Measurements from ENCODE around the gene ARSJ. TPM values are rescaled to one million over a fixed set of nuclear protein-coding genes. Genes with fewer than 3 reads are reported as not detected.

Gene ARSJ
- polyA plus RNA-seq, 1 experiment = 43.8 TPM

- no peaks in the 10 kb centered on the region for H3K9me3 ChIP-seq (ENCODE audit: control insufficient read depth, insufficient read depth, low read length)
- H3K27me3 ChIP-seq (ENCODE audit: control insufficient read depth, insufficient read depth, low read length) = no peaks in the 10 kb centered on the region
- H3K27ac ChIP-seq (ENCODE audit: low read depth, low read length) = peak overlapping the region; percentile 89
- TF ChIP-seq, protein P1, sequence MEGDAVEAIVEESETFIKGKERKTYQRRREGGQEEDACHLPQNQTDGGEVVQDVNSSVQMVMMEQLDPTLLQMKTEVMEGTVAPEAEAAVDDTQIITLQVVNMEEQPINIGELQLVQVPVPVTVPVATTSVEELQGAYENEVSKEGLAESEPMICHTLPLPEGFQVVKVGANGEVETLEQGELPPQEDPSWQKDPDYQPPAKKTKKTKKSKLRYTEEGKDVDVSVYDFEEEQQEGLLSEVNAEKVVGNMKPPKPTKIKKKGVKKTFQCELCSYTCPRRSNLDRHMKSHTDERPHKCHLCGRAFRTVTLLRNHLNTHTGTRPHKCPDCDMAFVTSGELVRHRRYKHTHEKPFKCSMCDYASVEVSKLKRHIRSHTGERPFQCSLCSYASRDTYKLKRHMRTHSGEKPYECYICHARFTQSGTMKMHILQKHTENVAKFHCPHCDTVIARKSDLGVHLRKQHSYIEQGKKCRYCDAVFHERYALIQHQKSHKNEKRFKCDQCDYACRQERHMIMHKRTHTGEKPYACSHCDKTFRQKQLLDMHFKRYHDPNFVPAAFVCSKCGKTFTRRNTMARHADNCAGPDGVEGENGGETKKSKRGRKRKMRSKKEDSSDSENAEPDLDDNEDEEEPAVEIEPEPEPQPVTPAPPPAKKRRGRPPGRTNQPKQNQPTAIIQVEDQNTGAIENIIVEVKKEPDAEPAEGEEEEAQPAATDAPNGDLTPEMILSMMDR (IDR thresholded peaks at IDR 0.05; ENCODE audit: low read depth, low read length) = no peak
- peak; percentile 85 for DNase-seq (ENCODE audit: low read depth, low spot score)
- peak overlapping the region; percentile 0; the same call in 1 of the 2 replicates for H3K4me3 ChIP-seq (ENCODE audit: low read depth, low read length)
- POLR2A ChIA-PET = interaction anchor here (0.7 to 1.8 kb wide), 9 partner anchors 8 to 490 kb away, joined by 3 to 18 read pairs (median 4); partner anchors contain the start of gene ARSJ
- CTCF ChIA-PET = interaction anchor here (1.0 to 1.7 kb wide), 3 partner anchors 21 to 426 kb away, joined by 3 to 7 read pairs (median 3); partner anchors contain the start of gene ARSJ
Measured at GRCh38 chr4:113958766-113959538, 20.5 kb downstream of the ARSJ start.

- CTCF ChIA-PET = interaction anchor here (0.7 to 1.0 kb wide), 2 partner anchors 22 to 224 kb away, joined by 3 read pairs; partner anchors contain the start of gene ARSJ
- POLR2A ChIA-PET = interaction anchor here (1.0 to 1.8 kb wide), 2 partner anchors 22 to 199 kb away, joined by 3 to 18 read pairs; partner anchors contain the start of gene ARSJ
- no peaks in the 10 kb centered on the region for H3K27me3 ChIP-seq (ENCODE audit: control insufficient read depth, insufficient read depth, low read length)
- no peak overlapping the region for H3K4me3 ChIP-seq (ENCODE audit: low read depth, low read length)
- TF ChIP-seq, protein P1 (IDR thresholded peaks at IDR 0.05; ENCODE audit: low read depth, low read length) = no peak
- peak; percentile 45 for DNase-seq (ENCODE audit: low read depth, low spot score)
- H3K9me3 ChIP-seq (ENCODE audit: control insufficient read depth, insufficient read depth, low read length) = no peaks in the 10 kb centered on the region
- H3K27ac ChIP-seq (ENCODE audit: low read depth, low read length) = no peak overlapping the region
Measured at GRCh38 chr4:113957956-113958355, 21.5 kb downstream of the ARSJ start.

- CTCF ChIA-PET = interaction anchor here (1.4 to 2.4 kb wide), 3 partner anchors 26 to 423 kb away, joined by 3 to 9 read pairs (median 5); no protein-coding TSS in a partner anchor
- H3K4me3 ChIP-seq (ENCODE audit: low read depth, low read length) = no peak overlapping the region
Measured at GRCh38 chr4:113955948-113956347, 23.5 kb downstream of the ARSJ start.

GRCh38 chr4:113955411-113955810 lies 24.0 kb downstream of the ARSJ start:
- ChIA-PET CTCF (interaction anchor here (1.4 to 2.4 kb wide), 2 partner anchors 27 to 309 kb away, joined by 3 to 5 read pairs; no protein-coding TSS in a partner anchor), POLR2A (no interaction called here)
- Histone ChIP-seq H3K27ac (ENCODE audit: low read depth, low read length) (no peak overlapping the region), H3K9me3 (ENCODE audit: control insufficient read depth, insufficient read depth, low read length) (no peaks in the 10 kb centered on the region), H3K4me3 (ENCODE audit: low read depth, low read length) (no peak overlapping the region), H3K27me3 (ENCODE audit: control insufficient read depth, insufficient read depth, low read length) (no peaks in the 10 kb centered on the region)
- DNase-seq (ENCODE audit: low read depth, low spot score) = no peak
- TF ChIP-seq, protein P1 (IDR thresholded peaks at IDR 0.05; ENCODE audit: low read depth, low read length) = no peak

More at GRCh38 chr4:113955948-113956347, 23.5 kb downstream of the ARSJ start:
- no peak overlapping the region for H3K27ac ChIP-seq (ENCODE audit: low read depth, low read length)
- no peak for DNase-seq (ENCODE audit: low read depth, low spot score)
- TF ChIP-seq, protein P1 (IDR thresholded peaks at IDR 0.05; ENCODE audit: low read depth, low read length) = no peak
- no peaks in the 10 kb centered on the region for H3K9me3 ChIP-seq (ENCODE audit: control insufficient read depth, insufficient read depth, low read length)
- POLR2A ChIA-PET = no interaction called here
- H3K27me3 ChIP-seq (ENCODE audit: control insufficient read depth, insufficient read depth, low read length) = no peaks in the 10 kb centered on the region

GRCh38 chr4:113953888-113954287 lies 25.6 kb downstream of the ARSJ start:
- Histone ChIP-seq H3K27me3 (ENCODE audit: control insufficient read depth, insufficient read depth, low read length) (no peaks in the 10 kb centered on the region), H3K27ac (ENCODE audit: low read depth, low read length) (no peak overlapping the region), H3K9me3 (ENCODE audit: control insufficient read depth, insufficient read depth, low read length) (no peaks in the 10 kb centered on the region), H3K4me3 (ENCODE audit: low read depth, low read length) (no peak overlapping the region)
- TF ChIP-seq, protein P1 (IDR thresholded peaks at IDR 0.05; ENCODE audit: low read depth, low read length) = no peak
- ChIA-PET POLR2A (no interaction called here), CTCF (interaction anchor here (1.2 to 2.3 kb wide), 4 partner anchors 11 to 424 kb away, joined by 3 to 13 read pairs (median 5); no protein-coding TSS in a partner anchor)
- no peak for DNase-seq (ENCODE audit: low read depth, low spot score)
